ENCODE measurements around the gene XPR1. TPM values are rescaled to one million over a fixed set of nuclear protein-coding genes. Genes with fewer than 3 reads are reported as not detected.

XPR1 gene
- total and polyA plus RNA-seq, 7 donors: 3.7 to 19.1 (median 11.2) TPM

DNA sequence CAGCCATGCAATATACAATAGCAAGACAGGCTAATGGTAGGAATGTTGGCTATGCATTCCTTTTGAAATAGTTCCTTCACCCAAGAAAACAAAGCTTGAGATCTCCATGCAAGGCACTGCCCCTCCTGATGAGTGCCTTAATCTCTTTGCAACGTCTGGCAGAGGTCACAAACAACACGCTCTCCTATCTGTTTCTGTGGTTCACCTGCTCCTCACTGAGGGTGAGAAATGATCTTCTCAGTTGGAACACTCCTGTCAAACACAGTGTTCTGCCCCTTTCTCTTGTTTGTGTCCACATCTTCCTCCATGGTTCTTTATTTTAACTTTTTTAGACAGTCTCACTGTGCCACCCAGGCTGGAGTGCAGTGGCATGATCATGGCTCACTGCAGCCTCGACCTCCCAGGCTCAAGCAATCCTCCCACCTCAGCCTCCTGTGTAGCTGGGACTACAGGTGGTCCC, 21.2 kb upstream of the XPR1 start:
- TF ChIP-seq, protein P1, sequence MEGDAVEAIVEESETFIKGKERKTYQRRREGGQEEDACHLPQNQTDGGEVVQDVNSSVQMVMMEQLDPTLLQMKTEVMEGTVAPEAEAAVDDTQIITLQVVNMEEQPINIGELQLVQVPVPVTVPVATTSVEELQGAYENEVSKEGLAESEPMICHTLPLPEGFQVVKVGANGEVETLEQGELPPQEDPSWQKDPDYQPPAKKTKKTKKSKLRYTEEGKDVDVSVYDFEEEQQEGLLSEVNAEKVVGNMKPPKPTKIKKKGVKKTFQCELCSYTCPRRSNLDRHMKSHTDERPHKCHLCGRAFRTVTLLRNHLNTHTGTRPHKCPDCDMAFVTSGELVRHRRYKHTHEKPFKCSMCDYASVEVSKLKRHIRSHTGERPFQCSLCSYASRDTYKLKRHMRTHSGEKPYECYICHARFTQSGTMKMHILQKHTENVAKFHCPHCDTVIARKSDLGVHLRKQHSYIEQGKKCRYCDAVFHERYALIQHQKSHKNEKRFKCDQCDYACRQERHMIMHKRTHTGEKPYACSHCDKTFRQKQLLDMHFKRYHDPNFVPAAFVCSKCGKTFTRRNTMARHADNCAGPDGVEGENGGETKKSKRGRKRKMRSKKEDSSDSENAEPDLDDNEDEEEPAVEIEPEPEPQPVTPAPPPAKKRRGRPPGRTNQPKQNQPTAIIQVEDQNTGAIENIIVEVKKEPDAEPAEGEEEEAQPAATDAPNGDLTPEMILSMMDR (IDR thresholded peaks at IDR 0.05): no peak
- H3K27ac ChIP-seq: peak overlapping the region; percentile 82
- peaks cover 29% of the 10 kb centered on the region for H3K4me1 ChIP-seq

DNA sequence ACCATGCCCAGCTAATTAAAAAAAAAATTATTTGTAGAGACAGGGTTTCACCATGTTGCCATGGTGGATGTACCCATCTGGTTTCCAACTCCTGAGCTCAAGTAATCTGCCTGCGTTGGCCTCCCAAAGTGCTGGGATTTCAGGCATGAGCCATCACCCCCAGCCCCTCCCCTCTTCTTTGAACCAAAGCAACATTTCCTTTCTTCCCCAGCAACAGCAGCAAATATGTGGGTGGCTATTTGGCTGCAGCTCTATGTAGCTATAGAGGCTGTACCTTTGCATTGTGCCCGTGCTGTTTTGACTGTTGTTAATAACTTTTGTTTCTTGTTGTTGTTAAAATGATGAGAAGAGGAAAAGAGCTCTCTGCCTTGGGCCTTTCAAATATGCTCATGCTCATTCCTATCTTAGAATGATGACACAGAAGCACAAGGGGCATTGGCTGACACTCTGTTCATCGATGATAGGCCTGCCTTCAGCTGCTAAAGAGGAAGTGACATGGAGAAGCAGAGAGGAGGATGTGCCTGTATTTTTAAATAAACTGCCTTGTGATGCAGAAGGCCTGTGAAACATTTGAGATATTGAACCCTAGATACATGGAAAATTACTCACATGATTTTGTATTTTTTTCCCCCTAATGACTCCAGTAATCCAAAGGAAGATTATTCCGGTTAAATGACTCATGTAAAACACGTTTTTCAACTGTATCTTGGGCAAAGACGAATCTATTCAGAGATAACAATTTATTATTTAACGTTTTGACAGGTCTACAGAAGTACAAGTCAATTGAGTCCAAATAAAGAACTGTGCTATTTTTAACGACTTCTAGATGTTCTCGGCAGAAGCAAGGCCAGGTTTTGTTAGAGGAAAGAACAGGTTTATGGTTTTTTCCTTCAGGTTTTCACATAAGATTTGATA, 20.5 kb upstream of the XPR1 start:
- Histone ChIP-seq H3K9me3 (no peaks in the 10 kb centered on the region), H3K36me3 (ENCODE audit: insufficient read depth in 1 of 2, low read depth in 1 of 2) (no peaks in the 10 kb centered on the region), H3K4me1 (peaks cover 29% of the 10 kb centered on the region), H3K27ac (peak overlapping the region; percentile 82), H3K27me3 (ENCODE audit: insufficient read depth in 3 of 3, low read length in 2 of 3) (no peaks in the 10 kb centered on the region), H3K4me3 (no peak overlapping the region)
- intact Hi-C loops (cut with DNase I): no loop called here
- TF ChIP-seq, protein P1 (IDR thresholded peaks at IDR 0.05): no peak
- DNase-seq (no peak), ATAC-seq (peak; percentile 86 to 91 (median 88))
- 36 to 58% (median 38%) methylated on average over 9 of the region's 9 CpGs for WGBS, 3 donors

More for the DNA sequence above, 21.2 kb upstream of the XPR1 start:
- ATAC-seq (peak; percentile 21 to 43 (median 28)), DNase-seq (no peak)
- no peaks in the 10 kb centered on the region for H3K27me3 ChIP-seq (ENCODE audit: insufficient read depth in 3 of 3, low read length in 2 of 3)
- intact Hi-C loops (cut with DNase I): no loop called here
- 48 to 65% (median 65%) methylated on average over 3 of the region's 3 CpGs for WGBS, 3 donors
- no peaks in the 10 kb centered on the region for H3K9me3 ChIP-seq
- no peak overlapping the region for H3K4me3 ChIP-seq
- H3K36me3 ChIP-seq (ENCODE audit: insufficient read depth in 1 of 2, low read depth in 1 of 2): no peaks in the 10 kb centered on the region

DNA sequence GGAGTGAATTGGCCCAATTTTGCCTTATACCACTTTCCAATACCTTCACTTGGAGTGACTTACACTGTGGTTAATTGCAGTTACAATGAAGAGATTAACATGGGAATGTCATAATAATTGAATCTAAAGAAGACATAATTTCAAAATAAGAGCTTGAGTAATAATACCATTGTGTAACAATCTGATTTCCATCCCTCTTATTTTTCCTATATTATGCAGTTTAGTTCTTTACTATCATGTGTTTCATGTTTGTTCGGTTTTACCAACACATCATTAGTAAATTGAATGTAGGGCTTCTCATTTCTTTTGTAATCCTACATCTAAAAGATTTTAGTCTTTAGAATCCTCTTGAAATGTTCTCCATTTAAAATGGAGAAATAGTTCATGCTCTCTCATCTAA, 19.2 kb upstream of the XPR1 start:
- H3K4me1 ChIP-seq: peaks cover 29% of the 10 kb centered on the region
- H3K27ac ChIP-seq: no peak overlapping the region
- no peaks in the 10 kb centered on the region for H3K36me3 ChIP-seq (ENCODE audit: insufficient read depth in 1 of 2, low read depth in 1 of 2)
- intact Hi-C loops (cut with DNase I): no loop called here
- 94 to 97% (median 96%) methylated on average over 1 of the region's 1 CpG for WGBS, 3 donors
- TF ChIP-seq, protein P1 (IDR thresholded peaks at IDR 0.05): no peak
- DNase-seq: no peak
- no peak for ATAC-seq
- H3K27me3 ChIP-seq (ENCODE audit: insufficient read depth in 3 of 3, low read length in 2 of 3): no peaks in the 10 kb centered on the region
- no peak overlapping the region for H3K4me3 ChIP-seq
- no peaks in the 10 kb centered on the region for H3K9me3 ChIP-seq

DNA sequence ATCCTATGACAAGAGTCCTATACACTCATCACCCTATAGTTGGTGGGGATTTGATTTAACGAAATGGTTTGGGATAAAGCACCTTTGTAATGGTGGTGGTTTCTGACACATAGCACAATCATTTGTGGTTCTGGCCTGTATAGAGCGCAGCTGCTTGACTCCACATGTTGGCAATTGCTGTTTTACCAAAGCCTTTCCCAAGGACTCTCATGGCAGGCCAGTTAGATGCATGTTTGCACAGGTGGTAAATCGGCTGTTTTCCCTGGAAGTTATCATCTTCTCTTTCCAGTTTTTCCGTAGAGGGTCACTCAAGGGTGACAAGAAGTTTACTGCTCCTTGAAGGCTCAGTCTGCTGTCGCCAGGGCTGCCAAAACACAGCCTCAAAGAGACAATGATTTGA, 17.1 kb upstream of the XPR1 start:
- DNase-seq (no peak), ATAC-seq (no peak)
- H3K4me3 ChIP-seq: no peak overlapping the region
- TF ChIP-seq, protein P1 (IDR thresholded peaks at IDR 0.05): no peak
- no peaks in the 10 kb centered on the region for H3K27me3 ChIP-seq (ENCODE audit: insufficient read depth in 3 of 3, low read length in 2 of 3)
- no peaks in the 10 kb centered on the region for H3K36me3 ChIP-seq (ENCODE audit: insufficient read depth in 1 of 2, low read depth in 1 of 2)
- H3K9me3 ChIP-seq: no peaks in the 10 kb centered on the region
- WGBS, 3 donors: 51 to 61% (median 56%) methylated on average over 5 of the region's 5 CpGs
- H3K27ac ChIP-seq: no peak overlapping the region
- peaks cover 25% of the 10 kb centered on the region for H3K4me1 ChIP-seq
- intact Hi-C loops (cut with DNase I): no loop called here

Data from psoas muscle (tissue), 8 donors.